ACC112 (cell line): Measurements from ENCODE around the gene SLC2A6.

Experiments used
- H2AFZ ChIP-seq: fragments of 200-600 bp; sonication (generic); one replicate; pipeline ENCODE4 v1.6.0; 2017; ENCODE audit warnings: antibody characterized with exemption, low read length; ENCODE audit not compliant: unreplicated experiment
- H3K27ac ChIP-seq: fragments of 200-600 bp; sonication (generic); 2 replicates; pipeline ENCODE4 v1.5.1; 2014; ENCODE audit warnings: low read depth, mild to moderate bottlenecking, antibody characterized with exemption, low read length, moderate library complexity
- H3K27me3 ChIP-seq: fragments of 200-600 bp; sonication (generic); 2 replicates; pipeline ENCODE4 v1.6.1; 2014; ENCODE audit warnings: mild to moderate bottlenecking, antibody characterized with exemption, low read length, moderate library complexity, mixed read lengths; ENCODE audit not compliant: insufficient read depth
- H3K36me3 ChIP-seq: fragments of 200-600 bp; sonication (generic); 2 replicates; pipeline ENCODE4 v1.6.1; 2016; ENCODE audit warnings: mild to moderate bottlenecking, antibody characterized with exemption, low read length, moderate library complexity, mixed read lengths; ENCODE audit not compliant: insufficient read depth
- H3K4me1 ChIP-seq: fragments of 200-600 bp; sonication (generic); one replicate; pipeline ENCODE4 v1.6.1; 2016; ENCODE audit warnings: low read length, mixed read lengths; ENCODE audit not compliant: insufficient read depth, unreplicated experiment, control insufficient read depth
- H3K4me3 ChIP-seq: fragments of 200-600 bp; sonication (generic); 2 replicates; pipeline ENCODE4 v1.5.1; 2014; ENCODE audit warnings: mild to moderate bottlenecking, low read depth, low read length
- H3K79me2 ChIP-seq: fragments of 200-600 bp; sonication (generic); one replicate; pipeline ENCODE4 v1.6.0; 2016; ENCODE audit warnings: low read length; ENCODE audit not compliant: control insufficient read depth, unreplicated experiment, insufficient read depth

Gene SLC2A6

GRCh38 chr9:133474215-133474614, 4.7 kb downstream of the SLC2A6 start:
- peaks cover 23% of the 10 kb centered on the region for H3K4me1 ChIP-seq
- H3K36me3 ChIP-seq: peaks cover 8% of the 10 kb centered on the region; the same call in 1 of the 2 replicates
- H2AFZ ChIP-seq: no peak overlapping the region
- H3K79me2 ChIP-seq: peaks cover 25% of the 10 kb centered on the region
- no peaks in the 10 kb centered on the region for H3K27me3 ChIP-seq
- no peak overlapping the region for H3K27ac ChIP-seq
- no peak overlapping the region for H3K4me3 ChIP-seq

DNA sequence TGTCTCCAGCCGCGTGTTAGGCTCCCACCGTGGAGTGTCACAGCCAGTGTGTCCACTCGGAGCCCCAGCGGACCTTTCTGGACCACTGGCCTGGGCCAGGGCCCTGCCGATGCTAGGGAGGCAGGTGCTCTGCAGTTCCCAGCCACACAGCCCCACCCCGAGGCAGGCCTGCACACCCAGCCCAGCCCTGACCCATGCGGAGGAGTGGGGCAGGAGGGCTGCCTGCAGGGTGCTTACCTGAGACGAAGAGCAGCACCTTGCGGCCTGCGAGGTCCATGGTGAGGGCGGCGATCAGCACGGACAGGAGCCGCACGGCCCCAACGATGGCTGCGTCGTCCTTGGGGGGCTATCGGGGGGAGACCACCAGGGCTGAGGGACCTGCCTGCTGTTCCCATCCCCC, 5.2 kb downstream of the SLC2A6 start:
- H2AFZ ChIP-seq: no peak overlapping the region
- peaks cover 8% of the 10 kb centered on the region; the same call in 1 of the 2 replicates for H3K36me3 ChIP-seq
- no peak overlapping the region for H3K4me3 ChIP-seq
- H3K4me1 ChIP-seq: peaks cover 23% of the 10 kb centered on the region
- H3K79me2 ChIP-seq: peaks cover 24% of the 10 kb centered on the region
- no peak overlapping the region for H3K27ac ChIP-seq
- no peaks in the 10 kb centered on the region for H3K27me3 ChIP-seq

GRCh38 chr9:133472753-133473378, 6.0 kb downstream of the SLC2A6 start:
- no peak overlapping the region for H3K27ac ChIP-seq
- H3K4me1 ChIP-seq: peaks cover 19% of the 10 kb centered on the region
- no peak overlapping the region for H3K4me3 ChIP-seq
- peaks cover 8% of the 10 kb centered on the region; the same call in 1 of the 2 replicates for H3K36me3 ChIP-seq
- peaks cover 16% of the 10 kb centered on the region for H3K79me2 ChIP-seq
- no peaks in the 10 kb centered on the region for H3K27me3 ChIP-seq
- H2AFZ ChIP-seq: no peak overlapping the region

GRCh38 chr9:133472277-133472645, 6.6 kb downstream of the SLC2A6 start:
- Histone ChIP-seq H3K27ac (no peak overlapping the region), H3K4me3 (no peak overlapping the region), H3K4me1 (peaks cover 13% of the 10 kb centered on the region), H3K36me3 (peaks cover 8% of the 10 kb centered on the region; the same call in 1 of the 2 replicates), H2AFZ (no peak overlapping the region), H3K27me3 (no peaks in the 10 kb centered on the region), H3K79me2 (peaks cover 10% of the 10 kb centered on the region)

DNA sequence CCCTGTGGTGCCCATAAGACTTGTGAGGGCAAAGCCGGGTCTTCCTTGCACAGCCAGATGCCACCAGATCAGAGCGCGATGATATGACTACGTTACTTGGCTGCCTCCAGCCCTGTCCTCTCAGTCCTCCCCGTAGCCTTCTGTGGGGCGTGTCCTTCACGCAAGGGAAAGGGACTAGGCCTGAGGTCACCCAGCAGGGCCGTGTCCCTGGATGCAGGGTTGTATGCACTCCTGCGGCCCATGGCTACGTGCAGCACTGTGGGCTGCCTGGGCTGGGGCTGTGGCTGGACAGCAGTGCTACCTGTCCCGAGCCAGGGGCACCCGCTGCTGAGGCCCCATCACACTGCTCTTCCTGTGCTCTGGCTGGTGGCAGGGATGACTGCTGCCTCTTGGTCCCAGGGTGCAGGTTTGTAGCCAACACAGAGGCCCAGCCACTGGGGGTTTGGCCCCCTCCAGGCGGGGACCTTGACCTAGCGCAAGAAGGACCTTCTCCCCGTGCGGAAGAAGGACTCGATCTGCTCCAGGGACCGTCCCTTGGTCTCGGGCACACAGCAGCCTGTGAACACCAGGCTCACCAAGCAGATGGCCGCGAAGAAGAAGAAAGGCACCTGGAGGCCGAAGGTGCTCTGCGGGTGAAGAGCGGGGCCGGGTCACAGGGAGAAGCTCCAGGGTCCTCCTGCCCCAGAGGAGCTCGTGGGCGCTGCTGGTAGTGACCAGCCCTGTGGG, 7.2 kb downstream of the SLC2A6 start:
- no peak overlapping the region for H3K27ac ChIP-seq
- peaks cover 7% of the 10 kb centered on the region for H3K4me1 ChIP-seq
- H3K4me3 ChIP-seq: no peak overlapping the region
- peaks cover 5% of the 10 kb centered on the region for H3K79me2 ChIP-seq
- peaks cover 8% of the 10 kb centered on the region; the same call in 1 of the 2 replicates for H3K36me3 ChIP-seq
- no peak overlapping the region for H2AFZ ChIP-seq
- H3K27me3 ChIP-seq: no peaks in the 10 kb centered on the region

DNA sequence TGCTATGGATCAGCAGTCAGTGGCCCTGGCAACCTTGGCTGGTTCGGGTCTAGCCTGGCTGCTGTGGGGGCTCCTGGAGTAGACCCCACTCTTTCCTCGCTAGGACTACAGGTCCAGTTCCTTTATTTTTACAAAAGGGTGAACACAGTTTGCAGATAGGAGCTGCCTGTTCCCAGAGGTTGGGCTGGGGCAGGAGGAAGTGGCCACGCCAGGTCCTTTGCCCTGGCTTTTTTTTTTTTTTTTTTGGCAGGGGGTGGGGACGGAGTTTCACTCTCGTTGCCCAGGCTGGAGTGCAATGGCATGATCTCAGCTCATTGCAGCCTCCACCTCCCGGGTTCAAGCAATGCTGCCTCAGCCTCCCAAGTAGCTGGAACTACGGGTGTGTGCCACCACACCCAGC, 7.9 kb downstream of the SLC2A6 start:
- H2AFZ ChIP-seq: no peak overlapping the region
- no peaks in the 10 kb centered on the region for H3K27me3 ChIP-seq
- H3K36me3 ChIP-seq: peaks cover 6% of the 10 kb centered on the region; the same call in 1 of the 2 replicates
- peaks cover 2% of the 10 kb centered on the region for H3K4me1 ChIP-seq
- H3K4me3 ChIP-seq: no peak overlapping the region
- H3K27ac ChIP-seq: no peak overlapping the region
- H3K79me2 ChIP-seq: peaks cover 2% of the 10 kb centered on the region

GRCh38 chr9:133470427-133470924, 8.4 kb downstream of the SLC2A6 start:
- Histone ChIP-seq H3K27me3 (no peaks in the 10 kb centered on the region), H3K36me3 (peaks cover 4% of the 10 kb centered on the region; the same call in 1 of the 2 replicates), H3K4me3 (no peak overlapping the region), H2AFZ (no peak overlapping the region), H3K4me1 (no peaks in the 10 kb centered on the region), H3K79me2 (no peaks in the 10 kb centered on the region), H3K27ac (no peak overlapping the region)

DNA sequence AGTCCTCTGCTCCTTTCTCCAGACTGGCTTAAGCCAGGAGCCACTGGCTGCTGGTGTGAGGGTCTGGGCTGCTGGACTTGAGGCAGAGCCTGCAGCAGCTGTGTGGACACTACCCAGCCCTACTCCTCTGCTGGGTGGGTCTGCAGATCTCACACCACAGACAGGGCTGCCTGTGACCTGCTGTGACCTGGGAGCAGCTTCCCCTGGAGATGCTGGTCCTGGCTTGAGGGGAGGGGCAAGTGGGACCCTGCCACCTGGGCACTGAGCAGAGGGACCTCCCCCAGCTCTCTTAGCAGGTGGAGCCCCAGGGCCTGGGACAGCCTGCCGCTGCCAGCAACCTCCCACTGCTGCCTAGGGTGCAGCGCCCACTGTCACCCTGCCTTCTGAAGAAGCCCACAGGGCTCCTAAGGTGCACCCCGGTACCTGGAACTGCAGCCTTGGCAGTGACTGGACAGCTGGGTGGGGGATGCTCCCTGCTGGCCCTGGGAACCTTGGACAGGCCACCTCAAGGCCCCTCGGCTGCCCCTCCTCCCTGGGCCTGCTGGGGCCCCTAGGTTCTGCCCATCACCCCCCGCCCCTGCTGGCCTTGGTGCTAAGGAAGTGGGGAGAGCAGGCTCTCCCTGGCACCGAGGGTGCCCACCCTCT, 10.0 kb downstream of the SLC2A6 start:
- Histone ChIP-seq H3K79me2 (no peaks in the 10 kb centered on the region), H3K4me3 (no peak overlapping the region), H3K27me3 (no peaks in the 10 kb centered on the region), H3K36me3 (peaks cover 2% of the 10 kb centered on the region; the same call in 1 of the 2 replicates), H2AFZ (no peak overlapping the region), H3K27ac (no peak overlapping the region), H3K4me1 (no peaks in the 10 kb centered on the region)

DNA sequence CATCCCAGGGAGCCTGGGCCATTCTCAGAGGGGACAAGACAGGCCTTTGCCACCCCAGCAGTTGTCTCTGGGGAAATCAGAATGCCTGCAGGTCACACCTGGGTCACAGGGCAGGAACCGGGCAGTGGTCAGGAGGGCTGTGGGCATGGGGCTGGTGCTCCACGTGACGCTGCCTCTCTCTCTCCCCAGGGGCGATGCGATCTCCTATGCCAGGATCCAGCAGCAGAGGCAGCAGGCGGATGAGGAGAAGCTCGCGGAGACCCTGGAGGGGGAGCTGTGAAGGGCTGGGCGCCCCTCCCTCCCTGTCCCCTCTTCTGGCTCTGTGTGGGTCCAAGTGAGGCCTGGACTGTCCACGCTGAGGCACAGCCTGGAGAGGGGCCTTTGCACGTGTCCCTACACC, 10.5 kb downstream of the SLC2A6 start:
- Histone ChIP-seq H3K4me1 (no peaks in the 10 kb centered on the region), H3K27me3 (no peaks in the 10 kb centered on the region), H3K36me3 (no peaks in the 10 kb centered on the region), H3K4me3 (no peak overlapping the region), H2AFZ (no peak overlapping the region), H3K27ac (no peak overlapping the region), H3K79me2 (no peaks in the 10 kb centered on the region)

- H3K27me3 ChIP-seq: no peaks in the 10 kb centered on the region
- no peak overlapping the region for H2AFZ ChIP-seq
- no peak overlapping the region for H3K4me3 ChIP-seq
- no peak overlapping the region for H3K27ac ChIP-seq
- no peaks in the 10 kb centered on the region for H3K36me3 ChIP-seq
- H3K79me2 ChIP-seq: no peaks in the 10 kb centered on the region
- H3K4me1 ChIP-seq: no peaks in the 10 kb centered on the region
Observed at GRCh38 chr9:133467101-133467500, 11.8 kb downstream of the SLC2A6 start.
